ENCODE data around the gene CAST. TPM values are rescaled to one million over a fixed set of nuclear protein-coding genes. Genes with fewer than 3 reads are reported as not detected.
A peak's percentile ranks its signal among the peaks of the same experiment; 100 is the strongest.

Gene CAST
- total RNA-seq, 4 donors from 2014 or later, result 324 to 489 (median 375) TPM

DNA sequence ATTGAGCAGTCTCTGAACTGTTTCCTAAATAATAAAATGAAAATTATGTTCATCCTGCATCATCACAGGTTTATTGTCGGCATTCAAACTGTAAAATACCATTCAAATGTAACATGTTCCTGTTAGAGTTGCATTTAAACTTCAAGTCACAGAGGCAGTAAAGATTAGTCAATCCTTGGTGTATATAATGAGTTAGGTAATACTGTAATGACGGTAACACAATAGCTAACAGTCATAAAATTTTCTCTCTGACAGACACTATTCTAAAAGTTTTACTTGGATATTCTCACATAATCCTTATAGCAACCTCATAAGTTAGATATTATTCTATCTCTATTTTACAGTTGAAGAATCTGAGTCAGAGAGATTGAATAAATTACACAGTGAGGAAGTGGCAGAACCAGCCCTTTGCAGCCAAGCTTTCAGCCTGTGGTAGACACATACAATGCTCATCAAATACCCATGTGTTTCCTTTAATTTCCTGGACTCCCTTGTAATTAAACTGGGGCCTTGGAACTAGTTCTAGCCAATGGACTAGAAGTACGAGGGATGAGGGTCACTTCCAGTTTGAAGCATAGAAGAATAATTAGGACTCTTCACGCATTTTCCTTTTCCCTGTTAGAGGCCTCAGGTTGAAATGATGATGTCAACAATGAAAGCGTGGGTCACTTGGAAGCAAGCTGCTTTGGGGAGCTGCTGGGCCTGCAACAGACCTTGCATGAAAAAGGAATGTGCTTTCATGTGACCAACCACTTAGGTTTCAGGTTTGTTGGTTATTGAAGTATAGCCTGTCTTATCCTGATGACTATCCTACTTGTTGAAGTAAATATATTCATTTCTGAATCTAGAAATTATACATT is 12.3 kb upstream of the CAST start:
- no peak overlapping the region for H3K4me3 ChIP-seq
- H3K4me1 ChIP-seq, result peaks cover 3 to 53% (median 13%) of the 10 kb centered on the region in 3 donors
- TF ChIP-seq, protein P1, sequence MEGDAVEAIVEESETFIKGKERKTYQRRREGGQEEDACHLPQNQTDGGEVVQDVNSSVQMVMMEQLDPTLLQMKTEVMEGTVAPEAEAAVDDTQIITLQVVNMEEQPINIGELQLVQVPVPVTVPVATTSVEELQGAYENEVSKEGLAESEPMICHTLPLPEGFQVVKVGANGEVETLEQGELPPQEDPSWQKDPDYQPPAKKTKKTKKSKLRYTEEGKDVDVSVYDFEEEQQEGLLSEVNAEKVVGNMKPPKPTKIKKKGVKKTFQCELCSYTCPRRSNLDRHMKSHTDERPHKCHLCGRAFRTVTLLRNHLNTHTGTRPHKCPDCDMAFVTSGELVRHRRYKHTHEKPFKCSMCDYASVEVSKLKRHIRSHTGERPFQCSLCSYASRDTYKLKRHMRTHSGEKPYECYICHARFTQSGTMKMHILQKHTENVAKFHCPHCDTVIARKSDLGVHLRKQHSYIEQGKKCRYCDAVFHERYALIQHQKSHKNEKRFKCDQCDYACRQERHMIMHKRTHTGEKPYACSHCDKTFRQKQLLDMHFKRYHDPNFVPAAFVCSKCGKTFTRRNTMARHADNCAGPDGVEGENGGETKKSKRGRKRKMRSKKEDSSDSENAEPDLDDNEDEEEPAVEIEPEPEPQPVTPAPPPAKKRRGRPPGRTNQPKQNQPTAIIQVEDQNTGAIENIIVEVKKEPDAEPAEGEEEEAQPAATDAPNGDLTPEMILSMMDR (IDR thresholded peaks at IDR 0.05), result no peak
- TF ChIP-seq POLR2A (IDR thresholded peaks at IDR 0.05), result no peak
- no peak for DNase-seq
- WGBS, 2 donors, result 68 to 71% methylated on average over 5 of the region's 5 CpGs
- intact Hi-C loops (cut with DNase I), result no loop called here
- no peaks in the 10 kb centered on the region for H3K27me3 ChIP-seq
- no peaks in the 10 kb centered on the region for H3K36me3 ChIP-seq
- H3K9me3 ChIP-seq, result no peaks in the 10 kb centered on the region
- H3K27ac ChIP-seq, result peak overlapping the region in 3 of 4 donors; percentile 40 to 72 (median 54)

DNA sequence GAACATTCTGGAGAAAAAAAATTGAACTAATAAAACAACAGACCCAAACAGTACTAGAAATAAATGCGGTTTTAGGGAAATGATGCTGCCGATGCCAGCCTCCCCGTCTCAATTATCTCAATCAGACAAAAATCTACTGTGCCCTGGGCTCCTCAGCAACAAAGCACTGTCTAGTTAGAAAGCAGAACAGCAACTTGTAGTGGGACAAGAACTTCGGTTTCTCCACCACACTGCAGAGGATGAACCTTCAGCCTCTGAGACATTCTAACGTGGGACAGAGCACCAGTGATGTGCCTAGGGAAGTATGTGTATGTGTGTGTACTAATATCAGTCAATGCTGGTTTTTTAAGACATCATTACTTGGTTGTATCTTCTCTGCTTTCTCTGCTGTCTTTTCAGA is 11.1 kb upstream of the CAST start:
- 81 to 84% methylated on average over 5 of the region's 5 CpGs for WGBS, 2 donors
- Histone ChIP-seq H3K9me3 (no peaks in the 10 kb centered on the region), H3K27me3 (no peaks in the 10 kb centered on the region), H3K4me1 (peaks cover 12 to 64% (median 16%) of the 10 kb centered on the region in 3 donors), H3K36me3 (no peaks in the 10 kb centered on the region), H3K27ac (no peak overlapping the region), H3K4me3 (no peak overlapping the region)
- intact Hi-C loops (cut with DNase I), result no loop called here
- DNase-seq, result no peak
- TF ChIP-seq, protein P1 (IDR thresholded peaks at IDR 0.05), result no peak
- TF ChIP-seq POLR2A (IDR thresholded peaks at IDR 0.05), result no peak

DNA sequence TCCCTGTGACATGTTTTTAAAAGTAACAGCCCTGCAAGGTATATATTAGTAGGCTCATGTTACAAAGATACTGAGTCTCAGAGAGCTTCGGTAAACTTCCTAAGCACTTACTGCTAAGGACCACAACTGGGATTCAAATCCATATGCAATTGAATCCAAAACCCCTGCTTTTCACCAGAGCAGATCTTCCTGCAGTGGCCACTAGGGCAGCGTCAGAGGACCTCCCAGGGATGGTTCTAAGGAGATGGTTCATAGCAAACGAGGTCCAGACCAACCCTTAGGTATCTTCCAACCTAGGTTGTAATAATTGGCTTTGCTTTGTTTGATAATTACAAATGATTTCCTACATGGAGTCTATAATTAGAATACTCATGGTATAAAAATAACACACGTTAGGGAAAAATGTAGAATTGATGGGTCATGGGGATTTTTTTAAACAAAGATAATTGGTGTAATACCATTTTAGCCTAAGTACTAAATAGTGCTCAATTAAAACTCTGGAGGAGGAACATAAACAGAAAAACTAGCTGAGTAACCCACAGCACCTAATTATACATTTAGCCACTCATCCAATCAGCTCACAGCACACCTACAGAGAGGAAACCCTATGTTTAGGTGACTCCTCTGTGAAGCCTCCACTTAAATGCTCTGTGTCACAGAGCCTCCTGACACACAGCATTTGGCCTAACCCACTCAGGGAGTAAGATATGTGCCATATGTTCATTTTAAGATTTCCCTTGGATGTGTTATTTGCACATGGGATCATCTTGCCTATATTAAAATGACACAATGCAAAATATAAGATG is 10.0 kb upstream of the CAST start:
- TF ChIP-seq, protein P1 (IDR thresholded peaks at IDR 0.05), result peak in 2 of 6 experiments; percentile 4 to 32
- no peak for TF ChIP-seq POLR2A (IDR thresholded peaks at IDR 0.05)
- WGBS, 2 donors, result 71 to 81% methylated on average over 4 of the region's 4 CpGs
- Histone ChIP-seq H3K36me3 (no peaks in the 10 kb centered on the region), H3K4me1 (peaks cover 19 to 75% (median 23%) of the 10 kb centered on the region in 3 donors), H3K27me3 (no peaks in the 10 kb centered on the region), H3K27ac (peak overlapping the region in 2 of 4 donors; percentile 11 to 69), H3K9me3 (no peaks in the 10 kb centered on the region), H3K4me3 (no peak overlapping the region)
- intact Hi-C loops (cut with DNase I), result no loop called here
- no peak for DNase-seq

DNA sequence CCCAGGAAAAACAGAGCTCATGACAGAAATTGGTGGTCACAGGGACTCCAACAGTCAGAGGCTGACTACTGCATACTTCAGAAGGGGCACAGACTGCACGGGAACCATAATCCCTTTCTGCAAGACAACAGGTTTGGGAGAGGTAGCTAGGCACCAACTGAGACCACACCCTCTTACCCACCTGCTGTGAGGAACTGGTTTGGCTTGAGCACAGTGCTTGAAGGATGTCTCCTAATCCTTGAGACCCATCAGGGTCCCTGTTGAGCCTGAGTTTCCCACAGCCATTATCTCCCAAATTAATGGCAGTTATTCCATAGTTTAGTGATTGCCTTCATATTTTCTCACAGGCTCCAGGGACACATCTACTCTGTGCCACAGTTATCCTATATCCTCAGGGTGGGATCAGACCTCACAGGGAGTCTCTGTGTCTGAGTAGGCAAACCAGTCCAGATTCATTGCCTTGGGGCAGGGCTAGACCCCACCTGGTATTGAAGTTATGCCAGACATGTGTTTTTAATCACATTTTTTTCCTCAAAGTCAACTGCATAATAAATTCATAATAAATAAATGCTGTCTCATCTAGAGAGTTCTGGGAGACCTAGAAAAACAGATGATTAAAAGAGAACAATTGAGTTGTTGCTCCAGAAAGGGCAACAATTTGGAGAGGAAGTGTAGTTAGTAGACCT is 9.3 kb upstream of the CAST start:
- Histone ChIP-seq H3K4me3 (no peak overlapping the region), H3K27me3 (no peaks in the 10 kb centered on the region), H3K9me3 (no peaks in the 10 kb centered on the region), H3K36me3 (no peaks in the 10 kb centered on the region), H3K27ac (peak overlapping the region in 3 of 4 donors; percentile 6 to 69 (median 11)), H3K4me1 (peaks cover 19 to 78% (median 27%) of the 10 kb centered on the region in 3 donors)
- WGBS, 2 donors, result 11 to 46% methylated on average over 1 of the region's 1 CpG
- no peak for TF ChIP-seq POLR2A (IDR thresholded peaks at IDR 0.05)
- TF ChIP-seq, protein P1 (IDR thresholded peaks at IDR 0.05), result no peak
- intact Hi-C loops (cut with DNase I), result no loop called here
- DNase-seq, result no peak

All from esophagus squamous epithelium (tissue), 5 donors.